Activated T-cell treated with anti-CD3 and anti-CD28 coated beads, Interleukin-2, amount 50 U/mL, for 1 hour (primary cell): ENCODE results near the gene AP1S3.

Source experiments
- DNase-seq: peaks from one replicate; pipeline ENCODE4 v3.0.0-alpha.2; 2020

The AP1S3 gene

DNA sequence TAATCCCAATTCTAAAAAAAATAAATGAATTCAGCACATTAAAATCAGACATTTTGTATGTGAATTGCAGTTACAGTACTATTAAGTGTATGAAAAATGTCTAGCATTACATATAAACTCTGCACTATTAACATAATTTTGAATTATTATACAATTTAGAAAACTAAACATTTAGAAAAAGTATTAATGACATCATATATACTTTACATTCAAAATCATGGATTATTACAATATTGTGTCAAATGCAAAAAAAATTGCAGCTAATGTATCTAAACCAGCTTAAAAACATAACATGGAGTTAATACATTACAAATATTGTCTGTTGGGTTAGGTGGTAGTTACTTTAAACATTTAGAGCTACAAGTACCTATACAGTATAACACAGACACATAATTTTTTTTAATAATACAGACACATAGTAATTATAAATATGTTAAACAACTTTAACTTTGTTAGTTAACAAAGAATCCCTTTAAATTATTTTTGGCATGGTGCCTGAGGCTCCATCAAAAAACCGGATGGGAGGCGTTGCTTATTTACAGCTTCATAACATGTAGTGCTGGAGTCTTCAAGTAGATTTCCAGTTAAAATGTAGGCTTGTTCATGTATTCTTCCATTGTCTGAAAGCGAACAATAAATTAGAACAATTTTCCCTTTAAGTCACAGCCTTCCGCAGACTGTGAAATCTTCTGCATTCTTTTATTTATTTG, 79.1 kb downstream of the AP1S3 start:
- DNase-seq, result no peak

DNA sequence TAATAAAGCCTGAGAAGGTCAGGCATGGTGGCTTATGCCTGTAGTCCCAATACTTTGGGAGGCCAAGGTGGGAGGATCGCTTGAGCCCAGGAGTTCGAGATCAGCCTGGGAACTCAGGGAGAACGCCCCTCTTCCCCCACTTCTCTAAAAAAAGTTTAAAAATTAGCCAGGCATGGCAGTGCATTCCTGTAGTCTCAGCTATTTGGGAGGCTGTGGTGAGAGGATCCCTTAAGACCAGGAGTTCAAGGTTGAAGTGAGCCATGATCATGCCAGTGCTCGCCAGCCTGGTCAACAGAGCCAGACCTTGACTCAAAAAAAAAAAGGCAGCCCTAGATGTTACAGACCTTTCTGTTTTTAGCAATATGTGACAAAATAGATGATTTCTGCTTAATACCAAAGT, 83.4 kb downstream of the AP1S3 start:
- DNase-seq, result no peak

DNA sequence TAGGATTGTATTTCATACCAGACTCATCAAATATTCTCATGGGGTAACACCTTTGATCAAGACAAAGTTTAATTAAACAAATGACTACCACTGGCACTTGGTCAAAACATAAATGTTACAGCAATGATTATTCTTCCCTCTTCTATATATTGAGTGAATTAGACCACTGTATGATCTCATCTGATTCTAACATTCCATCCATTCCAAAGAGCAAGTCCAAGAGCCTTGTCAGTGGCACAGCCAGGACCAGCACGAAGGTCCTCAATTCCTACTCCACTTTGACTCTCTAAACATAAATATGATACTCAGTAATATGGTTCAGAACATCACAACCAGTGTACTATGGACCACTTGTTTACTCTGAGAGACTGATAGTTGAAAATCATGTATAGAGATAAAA, 86.4 kb downstream of the AP1S3 start:
- DNase-seq, result no peak

DNA sequence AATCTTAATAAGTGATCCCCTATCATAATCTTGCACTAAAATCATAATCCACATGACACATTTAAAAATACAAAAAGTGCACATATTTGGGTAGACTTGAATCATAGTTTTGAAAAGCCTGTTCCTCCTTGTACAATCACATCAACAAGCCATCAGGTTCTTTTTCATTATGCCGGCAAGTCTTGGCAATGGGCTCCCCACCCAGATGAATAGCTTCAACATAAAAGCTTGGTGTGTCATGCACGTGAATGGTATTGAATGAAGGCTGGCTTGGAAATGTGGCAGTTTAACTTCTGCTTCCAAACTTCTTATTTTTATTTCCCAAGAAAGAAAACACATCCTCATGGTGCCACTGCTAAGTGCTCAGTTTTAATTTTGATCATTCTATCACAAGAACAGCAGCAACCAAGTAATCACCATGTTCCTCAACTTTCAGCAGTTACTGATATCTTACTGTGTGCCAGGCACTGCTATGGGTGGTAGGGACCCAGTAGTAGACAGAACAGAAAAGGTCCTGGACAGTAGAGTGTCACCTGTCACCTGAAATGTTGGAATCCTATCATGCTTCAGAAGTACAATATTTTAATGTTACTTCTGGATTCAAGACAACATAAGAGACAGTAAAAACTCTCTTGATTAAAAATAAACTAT, 89.9 kb downstream of the AP1S3 start:
- no peak for DNase-seq

DNA sequence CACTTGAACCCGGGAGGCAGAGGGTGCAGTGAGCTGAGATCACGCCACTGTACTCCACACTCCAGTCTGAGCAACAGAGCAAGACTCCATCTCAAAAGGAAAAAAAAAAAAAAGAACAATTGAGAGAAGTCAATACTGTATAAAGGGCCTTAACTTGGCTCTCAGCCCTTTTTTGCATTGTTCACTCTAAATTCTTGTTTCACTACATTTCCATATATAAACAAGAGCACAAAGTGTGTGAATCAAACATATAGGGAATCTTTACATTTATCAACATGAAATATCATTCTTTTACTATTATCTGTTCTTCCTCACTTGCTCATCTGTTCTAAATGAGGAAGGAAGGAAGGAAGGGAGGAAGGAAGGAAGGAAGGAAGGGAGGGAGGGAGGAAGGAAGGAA, 90.8 kb downstream of the AP1S3 start:
- no peak for DNase-seq

DNA sequence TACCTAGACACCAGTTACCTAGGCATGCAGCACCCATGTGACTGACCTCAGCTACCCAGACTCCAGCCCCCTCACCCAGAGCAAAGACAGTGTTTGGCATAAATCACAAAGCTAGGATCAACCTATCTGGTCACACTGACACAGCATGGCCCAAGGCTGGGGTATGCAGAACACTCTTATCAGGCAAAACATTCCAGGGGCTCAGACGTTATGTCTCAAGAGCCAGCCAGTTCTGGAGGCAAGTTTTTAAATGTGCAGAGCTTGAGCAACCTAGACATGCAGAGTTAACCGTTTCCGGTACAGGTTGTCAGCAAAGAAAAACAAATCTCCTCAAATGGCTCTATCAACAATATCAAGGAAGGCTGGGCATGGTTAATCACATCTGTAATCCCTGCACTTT, 92.8 kb downstream of the AP1S3 start:
- DNase-seq, result no peak

DNA sequence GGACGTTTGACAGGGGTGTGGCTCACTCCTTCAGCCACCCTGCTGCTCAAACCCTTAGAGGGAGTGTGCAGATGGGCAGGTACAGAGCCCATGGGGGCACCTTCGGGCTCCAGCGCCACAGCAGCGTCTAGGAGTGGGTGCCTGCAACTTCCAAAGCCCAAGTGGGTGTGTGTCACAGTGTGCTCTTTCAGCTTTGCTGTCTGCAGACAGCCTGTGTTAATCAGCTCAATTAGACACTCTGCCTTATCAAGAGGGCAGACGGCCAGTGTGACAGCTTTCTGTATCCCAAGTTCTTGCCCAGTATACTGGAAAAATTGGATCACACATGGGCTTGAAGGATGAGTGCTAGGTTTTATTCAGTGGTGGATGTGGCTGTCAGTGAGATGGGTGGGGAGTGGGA, 96.7 kb downstream of the AP1S3 start:
- DNase-seq, result no peak

DNA sequence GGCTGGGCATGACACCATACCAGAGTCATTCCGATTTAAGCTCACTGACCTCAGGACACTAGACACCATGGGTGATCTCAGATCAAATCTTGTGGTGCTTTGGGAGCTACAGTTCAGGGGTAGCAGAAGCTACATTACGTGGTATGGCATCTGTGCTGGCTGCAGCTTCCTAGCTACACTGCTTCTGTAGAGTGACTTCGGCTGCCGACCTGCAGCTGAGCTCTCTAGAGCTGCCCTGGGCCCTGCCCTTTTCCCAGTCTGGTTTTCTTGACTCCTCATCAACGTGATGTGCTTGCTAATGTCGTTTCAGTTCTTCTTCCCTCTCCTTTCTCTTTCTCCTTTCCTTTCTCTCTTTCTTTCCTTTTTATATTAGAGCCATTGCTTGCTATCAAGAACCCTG, 100.2 kb downstream of the AP1S3 start:
- no peak for DNase-seq

DNA sequence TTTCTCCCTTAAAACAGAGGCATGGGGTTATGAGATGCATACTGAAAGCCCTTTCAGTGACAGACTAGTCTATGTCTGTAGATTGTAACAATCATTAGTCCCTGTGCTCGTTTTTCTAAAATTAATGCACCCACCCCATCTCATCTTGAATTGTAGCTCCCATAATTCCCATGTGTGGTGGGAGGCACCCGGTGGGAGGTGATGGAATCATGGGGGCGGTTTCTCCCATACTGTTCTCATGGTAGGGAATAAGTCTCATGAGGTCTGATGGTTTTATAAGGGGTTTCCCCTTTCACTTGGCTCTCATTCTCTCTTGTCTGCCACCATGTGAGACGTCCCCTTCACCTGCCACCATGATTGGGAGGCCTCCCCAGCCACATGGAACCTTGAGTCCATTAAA, 100.9 kb downstream of the AP1S3 start:
- no peak for DNase-seq

DNA sequence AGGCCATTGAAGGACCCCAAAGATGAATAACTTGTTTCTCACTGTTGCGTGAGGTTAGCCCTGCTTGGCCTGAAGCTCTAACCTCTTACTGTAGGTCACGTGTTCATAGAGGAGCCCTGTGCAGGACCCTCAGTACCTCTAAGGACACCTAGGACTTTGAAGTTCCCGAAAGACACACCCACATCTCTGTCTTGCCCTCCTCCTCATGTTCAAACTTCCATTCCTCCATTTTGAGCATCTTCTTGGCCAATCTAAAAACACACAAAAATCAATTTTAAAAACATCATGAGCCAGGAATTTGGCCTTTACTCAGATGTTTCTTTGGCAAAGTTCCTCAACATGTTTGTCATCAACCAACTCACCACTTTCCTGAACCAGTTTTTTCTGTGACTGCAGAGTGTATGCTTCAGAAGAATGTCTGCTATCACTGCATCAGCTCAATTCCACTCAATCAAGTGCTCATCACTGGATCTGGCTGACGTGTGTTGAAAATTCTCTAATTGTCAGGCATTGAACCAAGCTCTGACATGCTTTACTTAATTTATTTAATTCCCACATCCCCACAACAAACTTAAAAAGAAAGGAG, 101.6 kb downstream of the AP1S3 start:
- no peak for DNase-seq

DNA sequence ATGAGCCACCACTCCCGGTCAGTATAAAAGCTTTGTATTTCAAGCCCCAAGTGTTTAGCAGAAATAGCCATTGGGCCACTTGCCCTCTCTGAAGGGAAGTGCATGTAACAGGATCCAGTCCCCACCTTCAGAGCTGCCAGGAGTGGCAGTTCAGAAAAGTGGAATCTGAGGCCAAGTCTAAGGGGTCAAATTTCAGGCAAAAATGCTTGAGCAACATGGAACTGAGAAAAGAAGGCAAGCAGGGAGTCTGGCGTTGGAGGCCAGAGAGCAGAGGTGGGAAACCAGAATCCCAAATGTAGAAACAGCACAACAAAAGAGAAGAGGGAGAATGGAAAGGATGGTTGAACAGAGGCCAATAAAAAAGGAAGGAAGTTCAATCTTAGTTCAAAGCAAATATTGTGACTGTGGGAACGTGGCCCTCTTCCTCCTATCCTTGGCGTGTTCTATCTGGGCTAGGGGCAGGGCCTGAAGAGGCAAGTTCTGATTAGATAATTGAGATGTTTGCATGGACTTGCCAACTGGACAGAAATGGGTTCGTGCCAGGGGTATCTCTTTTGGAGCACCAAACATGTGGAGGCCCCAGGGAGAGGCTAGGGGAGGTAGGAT, 102.2 kb downstream of the AP1S3 start:
- DNase-seq, result no peak

DNA sequence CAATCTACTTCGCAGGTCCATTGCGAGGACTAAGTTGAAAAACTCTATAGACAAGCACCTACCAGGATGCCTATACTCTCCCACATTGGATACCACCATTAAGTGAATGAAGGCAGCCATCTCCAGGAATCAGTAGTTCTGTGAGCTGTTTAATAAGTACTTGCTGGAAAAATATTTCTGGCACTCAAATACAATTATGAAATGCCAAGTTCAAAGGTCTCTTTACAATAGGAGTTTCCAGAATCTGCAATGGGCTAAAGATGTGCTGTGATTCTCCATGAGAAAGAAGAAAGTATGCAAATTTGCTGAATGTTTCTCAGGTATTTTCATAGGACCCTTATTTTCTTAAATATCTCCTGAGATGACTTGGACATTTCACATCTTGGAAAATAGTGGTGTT, 103.0 kb downstream of the AP1S3 start:
- no peak for DNase-seq

DNA sequence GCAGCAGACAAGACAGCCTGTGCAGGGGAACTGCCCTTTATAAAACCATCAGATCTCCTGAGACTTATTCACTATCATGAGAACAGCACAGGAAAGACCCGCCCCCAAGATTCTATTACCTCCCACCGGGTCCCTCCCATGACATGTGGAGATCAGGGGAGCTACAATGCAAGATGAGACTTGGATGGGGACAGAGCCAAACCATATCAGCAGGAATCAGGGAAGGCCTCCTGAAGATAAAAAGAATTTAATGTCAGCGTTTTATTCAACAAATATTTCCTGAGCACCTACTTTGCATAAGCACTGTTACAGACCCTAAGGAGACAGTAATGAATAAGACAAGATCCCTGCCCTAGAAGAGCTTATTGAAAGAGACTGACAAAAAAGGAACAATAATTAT, 105.0 kb downstream of the AP1S3 start:
- DNase-seq, result no peak

DNA sequence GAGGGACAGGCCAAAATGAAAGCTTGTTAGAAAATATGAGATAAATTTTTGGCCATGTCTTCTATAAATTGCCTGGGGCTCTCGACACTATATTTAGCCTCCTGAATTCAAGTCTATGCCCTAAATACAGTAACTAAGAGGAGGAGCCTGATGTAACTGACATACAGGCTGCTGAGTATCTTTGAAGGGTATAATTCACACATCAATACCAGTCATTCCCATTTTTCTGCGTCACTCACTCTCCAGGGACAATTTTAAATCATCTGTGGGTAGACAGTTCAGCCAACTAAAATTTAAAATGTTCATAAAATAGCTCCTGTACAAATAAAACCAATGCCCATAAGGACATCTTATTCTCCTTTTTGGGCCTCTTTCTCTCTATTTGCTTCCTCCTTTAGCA, 105.9 kb downstream of the AP1S3 start:
- DNase-seq, result no peak

DNA sequence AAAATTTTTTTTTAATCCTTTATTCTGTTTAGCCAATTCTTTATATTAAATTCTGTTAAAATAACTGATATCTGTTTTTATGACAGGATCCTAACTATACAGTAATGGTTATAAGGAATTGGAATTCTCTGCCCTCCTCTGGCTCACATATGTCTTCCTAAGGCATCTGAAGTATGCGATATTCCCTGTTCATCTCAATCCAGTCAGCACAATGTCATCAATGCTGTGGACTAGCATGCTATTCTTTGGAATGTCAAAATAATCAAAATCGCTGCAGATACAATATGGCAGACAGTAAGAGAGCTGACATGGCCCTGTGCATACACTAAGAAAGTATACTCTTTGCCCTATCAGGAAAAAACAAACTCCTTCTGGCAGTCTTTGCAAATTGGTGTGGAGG, 107.6 kb downstream of the AP1S3 start:
- DNase-seq, result no peak

DNA sequence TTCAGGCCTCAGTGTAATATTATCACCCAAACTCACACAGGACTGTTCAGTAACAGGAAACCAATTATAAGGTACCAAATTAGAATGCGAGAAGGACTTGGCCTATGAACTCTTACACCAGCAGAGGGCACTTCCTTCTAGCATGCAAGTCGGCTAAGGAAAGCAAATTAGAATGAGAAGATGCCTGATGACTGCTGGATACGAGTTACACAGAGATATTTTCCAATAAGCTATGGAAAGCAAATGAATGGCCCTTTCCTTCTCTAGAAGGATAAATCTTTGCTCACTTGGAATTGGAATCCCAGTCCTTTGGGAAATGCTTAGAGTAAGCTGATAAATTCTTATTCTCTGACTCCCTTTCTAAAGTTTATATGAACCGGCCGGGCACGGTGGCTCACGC, 109.8 kb downstream of the AP1S3 start:
- DNase-seq, result no peak

DNA sequence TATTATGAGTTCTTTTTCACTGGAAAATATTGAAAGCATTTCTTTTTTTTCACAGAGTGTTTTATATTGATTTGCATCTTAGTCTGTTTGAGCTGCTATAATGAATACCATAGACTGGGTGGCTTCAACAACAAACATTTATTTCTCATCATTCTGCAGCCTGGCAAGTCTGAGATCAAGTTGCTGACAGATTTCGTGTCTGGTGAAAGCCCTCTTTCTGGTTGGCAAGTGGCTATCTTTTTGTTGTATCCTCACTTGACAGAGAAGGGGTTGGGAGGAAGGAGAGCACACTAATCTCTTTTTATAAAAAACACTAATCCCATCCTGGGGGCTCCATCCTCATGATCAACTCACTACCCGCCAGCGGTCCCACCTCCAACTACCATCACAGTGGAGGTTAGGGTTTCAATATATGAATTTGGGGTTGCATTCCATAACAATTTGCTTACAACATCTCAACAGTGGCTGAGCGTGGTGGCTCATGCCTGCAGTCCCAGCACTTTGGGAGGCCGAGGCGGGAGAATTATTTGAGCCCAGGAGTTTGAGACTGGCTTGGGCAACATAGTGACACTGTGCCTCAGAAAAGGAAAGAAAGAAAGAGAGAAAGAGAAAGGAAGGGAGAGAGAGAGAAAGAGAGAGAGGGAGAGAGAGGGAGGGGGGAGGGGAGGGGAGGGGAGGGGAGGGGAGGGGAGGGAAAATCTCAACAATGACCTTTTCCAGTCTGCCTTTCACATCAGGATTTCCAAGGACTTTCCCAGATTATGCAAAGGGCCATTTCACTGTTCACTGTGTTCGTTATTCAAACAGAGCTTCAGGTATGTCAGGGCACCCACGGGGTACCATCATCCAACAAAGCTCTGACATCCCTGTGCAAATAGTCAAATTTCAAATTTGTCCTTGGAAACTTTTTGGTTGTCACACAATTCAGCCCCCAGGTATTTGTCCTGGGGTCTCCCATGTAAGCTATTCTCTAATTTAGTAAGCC, 111.1 kb downstream of the AP1S3 start:
- no peak for DNase-seq

DNA sequence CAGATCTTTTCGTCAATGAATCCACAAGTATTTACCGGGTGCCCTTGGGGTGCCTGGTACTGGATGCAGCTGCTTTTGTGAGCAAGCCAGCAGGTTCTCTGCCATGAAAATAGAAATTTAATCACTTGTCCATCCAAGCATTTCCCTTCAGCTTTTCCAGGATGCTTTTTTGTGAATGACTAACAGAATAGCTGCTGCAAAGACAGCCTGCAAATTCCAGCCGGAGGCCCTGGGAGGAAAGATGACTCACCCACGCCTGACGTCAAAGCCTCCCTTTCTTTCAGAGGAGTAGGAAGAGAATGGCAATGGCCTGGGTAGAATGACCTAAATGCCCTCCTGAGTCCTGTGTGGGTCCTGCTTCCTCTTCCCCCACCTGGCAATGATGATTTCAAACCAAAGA, 111.9 kb downstream of the AP1S3 start:
- no peak for DNase-seq

DNA sequence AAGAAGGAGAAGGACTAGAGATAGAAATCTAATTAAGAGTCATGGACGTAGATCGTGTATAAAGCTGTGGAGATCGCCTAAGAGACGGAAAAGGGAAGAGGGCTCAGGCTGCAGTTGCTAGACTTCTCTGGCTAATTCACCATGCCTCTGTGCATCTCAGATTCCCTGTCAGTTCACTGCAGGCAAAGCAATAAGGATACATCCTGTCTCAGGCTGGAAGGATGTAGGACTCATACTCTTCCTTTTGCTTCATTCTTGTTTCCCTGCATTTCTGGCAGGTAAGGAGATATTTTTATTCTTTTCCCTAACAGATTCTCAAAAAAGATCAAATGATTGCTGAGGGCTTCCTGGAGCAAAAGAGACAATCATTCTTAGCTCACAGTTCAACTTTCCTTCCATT, 112.5 kb downstream of the AP1S3 start:
- no peak for DNase-seq

DNA sequence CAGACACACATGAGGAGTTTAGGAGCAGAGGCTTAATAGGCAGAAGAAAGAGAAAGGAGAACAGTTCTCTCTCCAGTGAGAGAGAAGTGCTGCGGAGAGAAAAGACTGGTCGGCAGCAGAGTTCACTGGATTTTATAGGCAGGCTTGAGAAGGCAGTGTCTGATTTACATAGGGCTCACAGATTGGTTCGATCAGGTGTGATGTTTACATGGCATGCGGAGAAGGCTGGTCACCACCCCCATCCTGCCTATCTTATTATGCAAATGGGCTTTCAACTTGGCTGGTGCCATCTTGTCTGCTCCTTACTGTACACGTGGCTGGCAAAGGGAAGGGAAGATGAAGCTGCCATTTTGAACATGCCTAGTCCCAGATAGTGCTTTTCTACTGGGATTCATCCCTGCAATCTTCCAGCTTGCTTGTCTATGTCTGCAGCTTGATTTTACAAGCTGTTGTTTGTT, 113.4 kb downstream of the AP1S3 start:
- no peak for DNase-seq

DNA sequence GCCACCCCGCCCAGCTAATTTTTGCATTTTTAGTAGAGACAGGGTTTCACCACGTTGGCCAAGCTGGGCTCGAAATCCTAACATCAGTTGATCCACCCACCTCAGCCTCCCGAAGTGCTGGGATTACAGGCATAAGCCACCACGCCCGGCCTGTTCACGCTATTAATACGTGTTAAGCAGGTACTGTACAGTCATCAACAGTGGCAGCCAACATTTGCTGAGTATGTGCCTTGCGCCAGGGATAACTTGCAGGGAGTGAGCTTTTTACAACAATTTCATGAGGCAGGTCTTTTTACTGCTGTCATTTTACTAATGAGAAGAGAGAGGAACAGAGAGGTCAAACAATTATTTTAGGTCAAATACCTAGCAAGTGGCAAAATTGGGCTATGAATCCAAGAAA, 115.2 kb downstream of the AP1S3 start:
- DNase-seq, result no peak

DNA sequence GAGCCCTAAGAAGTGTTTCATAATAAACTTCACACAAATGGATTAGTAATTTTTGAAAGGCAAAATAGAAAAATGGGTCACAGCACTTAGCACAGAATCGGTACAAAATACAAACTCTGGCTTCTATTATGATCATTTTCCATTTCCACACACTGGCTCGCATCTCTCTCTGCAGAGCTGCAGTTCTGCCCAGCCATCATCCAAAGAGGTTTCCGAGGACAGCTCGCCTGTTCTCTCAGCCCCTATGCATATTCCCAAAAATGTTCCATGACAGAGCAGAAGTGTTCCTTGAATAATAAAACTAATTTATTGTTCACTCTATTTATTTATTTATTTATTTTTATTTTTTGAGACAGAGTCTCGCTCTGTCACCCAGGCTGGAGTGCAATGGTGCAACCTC, 115.6 kb downstream of the AP1S3 start:
- no peak for DNase-seq

DNA sequence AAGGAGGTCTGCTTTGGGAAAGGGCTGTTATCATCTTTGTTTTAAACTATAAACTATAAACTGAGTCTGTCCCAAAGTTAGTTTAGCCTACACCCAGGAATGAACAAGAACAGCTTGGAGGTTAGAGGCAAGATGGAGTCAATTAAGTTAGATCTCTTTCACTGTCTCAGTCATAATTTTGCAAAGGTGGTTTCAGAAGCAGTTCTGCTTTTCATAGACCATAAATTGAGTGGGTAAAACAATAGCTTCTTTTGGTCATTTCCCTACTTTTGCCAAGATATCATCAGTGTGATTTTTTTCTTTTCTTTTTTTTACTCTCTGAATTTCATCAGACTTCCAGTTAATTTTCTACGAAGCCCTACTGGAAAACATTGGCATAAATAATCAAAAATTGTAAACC, 117.0 kb downstream of the AP1S3 start:
- no peak for DNase-seq
